MM.1S (cell line): Measurements from ENCODE around the gene AP2S1.

ENCODE experiments used
- DNase-seq: peaks from one replicate; pipeline ENCODE4 v3.0.0-alpha.2; 2015
- H2AFZ ChIP-seq: fragments of 300-600 bp; sonication (generic); 2 replicates; pipeline ENCODE4 v1.6.0; 2016; ENCODE audit warnings: antibody characterized with exemption, low read length
- H3F3A ChIP-seq: fragments of 300-600 bp; sonication (generic); 2 replicates; pipeline ENCODE4 v1.6.1; 2016; ENCODE audit warnings: mild to moderate bottlenecking, antibody characterized with exemption, low read length, moderate library complexity, mixed read lengths; ENCODE audit not compliant: insufficient read depth
- H3K27ac ChIP-seq: fragments of 300-600 bp; sonication (generic); 2 replicates; pipeline ENCODE4 v1.5.1; 2016; ENCODE audit warnings: mild to moderate bottlenecking, low read length
- H3K27me3 ChIP-seq: fragments of 300-600 bp; sonication (generic); replicated peaks from 2 replicates; pipeline ENCODE4 v1.6.0; 2016; ENCODE audit warnings: low read length; ENCODE audit not compliant: insufficient read depth
- H3K36me3 ChIP-seq: fragments of 300-600 bp; sonication (generic); replicated peaks from 2 replicates; pipeline ENCODE4 v1.6.1; 2016; ENCODE audit warnings: mild to moderate bottlenecking, low read length, mixed read lengths; ENCODE audit not compliant: insufficient read depth
- H3K4me1 ChIP-seq: fragments of 300-600 bp; sonication (generic); 2 replicates; pipeline ENCODE4 v1.6.1; 2016; ENCODE audit warnings: low read length, mixed read lengths
- H3K4me2 ChIP-seq: fragments of 300-600 bp; sonication (generic); 2 replicates; pipeline ENCODE4 v1.6.0; 2016; ENCODE audit warnings: low read depth, low read length
- H3K4me3 ChIP-seq: fragments of 300-600 bp; sonication (generic); 2 replicates; pipeline ENCODE4 v1.5.1; 2016; ENCODE audit warnings: low read length, mixed read lengths
- H3K79me2 ChIP-seq: fragments of 300-600 bp; sonication (generic); 2 replicates; pipeline ENCODE4 v1.6.1; 2016; ENCODE audit warnings: mixed run types, low read length, mixed read lengths
- H3K9ac ChIP-seq: fragments of 300-600 bp; sonication (generic); 2 replicates; pipeline ENCODE4 v1.6.1; 2016; ENCODE audit warnings: low read length, mixed read lengths
- H3K9me2 ChIP-seq: fragments of 300-600 bp; sonication (generic); replicated peaks from 2 replicates; pipeline ENCODE4 v1.6.1; 2016; ENCODE audit warnings: mild to moderate bottlenecking, low read length, mixed read lengths; ENCODE audit not compliant: insufficient read depth
- H3K9me3 ChIP-seq: fragments of 300-600 bp; sonication (generic); replicated peaks from 2 replicates; pipeline ENCODE4 v1.6.1; 2016; ENCODE audit warnings: mild to moderate bottlenecking, low read length, mixed read lengths; ENCODE audit not compliant: insufficient read depth
- H4K20me1 ChIP-seq: fragments of 300-600 bp; sonication (generic); 2 replicates; pipeline ENCODE4 v1.6.1; 2016; ENCODE audit warnings: mild to moderate bottlenecking, low read length, moderate library complexity, mixed read lengths; ENCODE audit not compliant: insufficient read depth
- CTCF ChIP-seq: fragments of 300-600 bp; sonication (generic); IDR thresholded peaks from 2 replicates; pipeline ENCODE4 v1.5.1; 2016; ENCODE audit warnings: antibody characterized with exemption, low read length, mixed read lengths
- EZH2 ChIP-seq: fragments of 300-600 bp; sonication (generic); optimal IDR thresholded peaks from 2 replicates; pipeline ENCODE3; 2017; ENCODE audit warnings: low read depth, mild to moderate bottlenecking, antibody characterized with exemption, low read length, mixed read lengths
- EZH2phosphoT487 ChIP-seq: fragments of 300-600 bp; sonication (generic); IDR thresholded peaks from 2 replicates; pipeline ENCODE4 v1.6.1; 2018; ENCODE audit warnings: antibody characterized with exemption, low read length

The AP2S1 gene

GRCh38 chr19:46896076-46896794 lies 45.6 kb upstream of the AP2S1 start:
- Histone ChIP-seq H3K9ac (no peak overlapping the region), H3K4me1 (no peaks in the 10 kb centered on the region), H3K27ac (no peak overlapping the region), H3K9me3 (no peaks in the 10 kb centered on the region), H4K20me1 (no peaks in the 10 kb centered on the region), H3K36me3 (no peaks in the 10 kb centered on the region), H2AFZ (no peak overlapping the region), H3F3A (no peaks in the 10 kb centered on the region), H3K27me3 (no peaks in the 10 kb centered on the region), H3K79me2 (peaks cover 39% of the 10 kb centered on the region), H3K9me2 (no peaks in the 10 kb centered on the region), H3K4me3 (no peak overlapping the region), H3K4me2 (no peak overlapping the region)
- TF ChIP-seq CTCF (no peak), EZH2 (no peak), EZH2phosphoT487 (no peak)
- no peak for DNase-seq

GRCh38 chr19:46892252-46893179 lies 41.9 kb upstream of the AP2S1 start:
- Histone ChIP-seq H3K4me3 (no peak overlapping the region), H4K20me1 (no peaks in the 10 kb centered on the region), H3K9me3 (no peaks in the 10 kb centered on the region), H2AFZ (no peak overlapping the region), H3K9ac (no peak overlapping the region), H3K27ac (no peak overlapping the region), H3K27me3 (no peaks in the 10 kb centered on the region), H3K4me2 (no peak overlapping the region), H3K9me2 (no peaks in the 10 kb centered on the region), H3K4me1 (no peaks in the 10 kb centered on the region), H3F3A (no peaks in the 10 kb centered on the region), H3K36me3 (no peaks in the 10 kb centered on the region), H3K79me2 (peaks cover 33% of the 10 kb centered on the region)
- DNase-seq, result no peak
- TF ChIP-seq EZH2, result no peak
- no peak for TF ChIP-seq EZH2phosphoT487
- no peak for TF ChIP-seq CTCF

- Histone ChIP-seq H3K4me2 (no peak overlapping the region), H3K27ac (no peak overlapping the region), H4K20me1 (no peaks in the 10 kb centered on the region), H3F3A (no peaks in the 10 kb centered on the region), H2AFZ (no peak overlapping the region), H3K4me1 (no peaks in the 10 kb centered on the region), H3K79me2 (peaks cover 29% of the 10 kb centered on the region), H3K4me3 (no peak overlapping the region), H3K9ac (no peak overlapping the region), H3K9me2 (no peaks in the 10 kb centered on the region), H3K27me3 (no peaks in the 10 kb centered on the region), H3K9me3 (no peaks in the 10 kb centered on the region), H3K36me3 (no peaks in the 10 kb centered on the region)
- TF ChIP-seq CTCF, result no peak
- no peak for TF ChIP-seq EZH2
- TF ChIP-seq EZH2phosphoT487, result no peak
- no peak for DNase-seq
Observed at GRCh38 chr19:46890423-46891170, 40.0 kb upstream of the AP2S1 start.
